Lower lobe of right lung (tissue), 2 donors: ENCODE measurements around the gene TSHB. TPM values are rescaled to one million over a fixed set of nuclear protein-coding genes. Genes with fewer than 3 reads are reported as not detected.
A peak's percentile ranks its signal among the peaks of the same experiment; 100 is the strongest.

Experiments used
- ATAC-seq, 2 donors: fragments of 200-7000 bp; cut with Tn5 transposase; one replicate each; pipeline ENCODE4 v1.9.1; 2020 to 2022; ENCODE audit warnings: mild to moderate bottlenecking in 2 of 2, moderate library complexity in 2 of 2
- DNase-seq: peaks from one replicate; pipeline ENCODE4 v3.0.0-alpha.2; 2020
- H3K27ac ChIP-seq: fragments of 200-600 bp; one replicate; pipeline ENCODE4 v1.8.0; 2022
- H3K27me3 ChIP-seq: fragments of 200-600 bp; one replicate; pipeline ENCODE4 v1.8.0; 2022; ENCODE audit warnings: low read depth
- H3K36me3 ChIP-seq: fragments of 200-600 bp; one replicate; pipeline ENCODE4 v1.8.0; 2022; ENCODE audit warnings: mild to moderate bottlenecking
- H3K4me1 ChIP-seq: fragments of 200-600 bp; one replicate; pipeline ENCODE4 v1.8.0; 2022
- H3K4me3 ChIP-seq: fragments of 200-600 bp; one replicate; pipeline ENCODE4 v1.8.0; 2022; ENCODE audit warnings: mild to moderate bottlenecking
- H3K9me3 ChIP-seq: fragments of 200-600 bp; one replicate; pipeline ENCODE4 v1.8.0; 2022
- intact Hi-C: fragments of 100-400 bp; cut with DNase I; formaldehyde crosslinking; loops from one replicate; pipeline ENCODE4 v1.11.0; 2022
- total RNA-seq: library from RNA; stranded (reverse); fragmentation: NEBNext Ultra II Directional; extraction: Animal tissue kit (Norgen Biotek cat#: 25700); gene quantifications from one replicate; pipeline ENCODE4 v1.2.1, GENCODE V29; 2021
- TF ChIP-seq, protein P1 (sequence below): fragments of 200-600 bp; IDR thresholded peaks from one replicate; pipeline ENCODE4 v1.8.0; 2022; ENCODE audit warnings: antibody characterized with exemption, mild to moderate bottlenecking
- donor health status: DM: no; HTN: yes; CAD: no; lungs with severe emphysema.

TSHB gene
- total RNA-seq, 1 donor from 2014 or later: not detected

GRCh38 chr1:115064461-115064860, 34.8 kb downstream of the TSHB start:
- Histone ChIP-seq H3K4me3 (no peak overlapping the region), H3K36me3 (no peaks in the 10 kb centered on the region), H3K27ac (no peak overlapping the region), H3K4me1 (peaks cover 8% of the 10 kb centered on the region), H3K27me3 (no peaks in the 10 kb centered on the region), H3K9me3 (no peaks in the 10 kb centered on the region)
- intact Hi-C loops: no loop called here
- DNase-seq (no peak), ATAC-seq (no peak)
- TF ChIP-seq, protein P1, sequence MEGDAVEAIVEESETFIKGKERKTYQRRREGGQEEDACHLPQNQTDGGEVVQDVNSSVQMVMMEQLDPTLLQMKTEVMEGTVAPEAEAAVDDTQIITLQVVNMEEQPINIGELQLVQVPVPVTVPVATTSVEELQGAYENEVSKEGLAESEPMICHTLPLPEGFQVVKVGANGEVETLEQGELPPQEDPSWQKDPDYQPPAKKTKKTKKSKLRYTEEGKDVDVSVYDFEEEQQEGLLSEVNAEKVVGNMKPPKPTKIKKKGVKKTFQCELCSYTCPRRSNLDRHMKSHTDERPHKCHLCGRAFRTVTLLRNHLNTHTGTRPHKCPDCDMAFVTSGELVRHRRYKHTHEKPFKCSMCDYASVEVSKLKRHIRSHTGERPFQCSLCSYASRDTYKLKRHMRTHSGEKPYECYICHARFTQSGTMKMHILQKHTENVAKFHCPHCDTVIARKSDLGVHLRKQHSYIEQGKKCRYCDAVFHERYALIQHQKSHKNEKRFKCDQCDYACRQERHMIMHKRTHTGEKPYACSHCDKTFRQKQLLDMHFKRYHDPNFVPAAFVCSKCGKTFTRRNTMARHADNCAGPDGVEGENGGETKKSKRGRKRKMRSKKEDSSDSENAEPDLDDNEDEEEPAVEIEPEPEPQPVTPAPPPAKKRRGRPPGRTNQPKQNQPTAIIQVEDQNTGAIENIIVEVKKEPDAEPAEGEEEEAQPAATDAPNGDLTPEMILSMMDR: no peak

DNA sequence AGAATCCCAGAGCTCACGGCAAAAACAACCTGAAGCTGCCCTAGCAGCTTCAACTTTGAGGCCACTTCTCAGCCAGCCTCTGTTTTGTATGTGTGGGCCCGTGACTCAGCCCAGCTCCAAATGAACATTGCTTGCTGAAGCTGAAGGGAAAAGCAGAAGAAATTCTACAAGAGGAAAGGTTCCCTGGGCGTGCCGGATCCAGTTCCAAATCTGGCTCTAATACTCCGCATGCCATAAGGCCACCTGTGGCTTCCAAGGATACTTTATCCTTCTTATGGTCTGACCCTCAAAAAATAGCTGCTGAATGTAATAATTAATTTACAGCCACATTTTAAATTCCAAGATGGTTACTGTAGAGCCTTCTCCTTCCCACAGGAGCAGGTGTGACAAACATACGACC, 35.4 kb downstream of the TSHB start:
- H3K27ac ChIP-seq: no peak overlapping the region
- TF ChIP-seq, protein P1: no peak
- H3K36me3 ChIP-seq: no peaks in the 10 kb centered on the region
- no peaks in the 10 kb centered on the region for H3K9me3 ChIP-seq
- intact Hi-C loops: no loop called here
- ATAC-seq: no peak
- no peaks in the 10 kb centered on the region for H3K27me3 ChIP-seq
- peaks cover 8% of the 10 kb centered on the region for H3K4me1 ChIP-seq
- no peak for DNase-seq
- no peak overlapping the region for H3K4me3 ChIP-seq

GRCh38 chr1:115067161-115067859, 37.7 kb downstream of the TSHB start:
- H3K27ac ChIP-seq: no peak overlapping the region
- H3K36me3 ChIP-seq: no peaks in the 10 kb centered on the region
- TF ChIP-seq, protein P1: no peak
- no peaks in the 10 kb centered on the region for H3K9me3 ChIP-seq
- H3K4me3 ChIP-seq: no peak overlapping the region
- ATAC-seq (no peak), DNase-seq (no peak)
- intact Hi-C loops: no loop called here
- H3K27me3 ChIP-seq: no peaks in the 10 kb centered on the region
- peaks cover 5% of the 10 kb centered on the region for H3K4me1 ChIP-seq

DNA sequence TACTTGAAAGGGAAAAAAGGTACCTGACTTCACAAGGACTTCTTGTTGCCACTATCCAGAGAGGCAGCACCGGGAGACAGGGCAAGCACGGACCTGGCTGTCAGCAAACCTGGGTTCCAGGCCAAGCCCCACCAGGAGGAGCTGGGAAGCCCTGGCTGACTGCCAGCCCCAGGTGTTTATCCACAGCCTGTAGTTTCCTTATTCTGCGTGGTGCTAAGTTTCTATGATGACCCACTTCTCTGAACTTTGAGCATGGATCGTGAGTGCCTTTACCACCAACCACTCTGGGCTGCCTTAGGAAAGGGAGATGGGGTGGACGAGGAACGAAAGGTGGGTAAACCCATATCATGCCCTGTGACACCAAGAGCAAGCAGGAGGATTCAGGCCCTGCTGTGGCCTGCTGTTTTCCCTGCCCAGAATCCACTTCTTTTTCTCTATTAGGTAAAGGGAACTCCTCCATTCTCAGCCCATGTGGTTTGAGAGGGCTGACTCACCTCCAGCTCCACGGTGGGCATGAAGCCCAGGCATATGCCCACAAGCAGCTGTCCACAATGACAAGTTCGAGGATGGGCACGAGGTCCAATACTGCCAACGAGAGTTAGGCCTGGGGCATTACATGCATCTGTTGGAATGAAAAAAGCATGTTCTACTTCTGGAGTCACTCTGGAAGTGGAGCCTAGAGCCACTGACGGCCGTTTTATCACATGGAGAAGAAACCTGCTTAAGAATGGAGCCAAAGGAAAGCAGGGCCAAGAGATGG, 39.4 kb downstream of the TSHB start:
- TF ChIP-seq, protein P1: no peak
- no peak overlapping the region for H3K4me3 ChIP-seq
- H3K36me3 ChIP-seq: no peaks in the 10 kb centered on the region
- H3K27me3 ChIP-seq: no peaks in the 10 kb centered on the region
- intact Hi-C loops: no loop called here
- peak in 1 of 2 donors; percentile 45 for ATAC-seq
- no peaks in the 10 kb centered on the region for H3K9me3 ChIP-seq
- DNase-seq: no peak
- H3K4me1 ChIP-seq: no peaks in the 10 kb centered on the region
- H3K27ac ChIP-seq: no peak overlapping the region

GRCh38 chr1:115069659-115070308, 40.2 kb downstream of the TSHB start:
- no peak overlapping the region for H3K4me3 ChIP-seq
- H3K4me1 ChIP-seq: no peaks in the 10 kb centered on the region
- no peaks in the 10 kb centered on the region for H3K36me3 ChIP-seq
- H3K27me3 ChIP-seq: no peaks in the 10 kb centered on the region
- no peak for DNase-seq
- H3K9me3 ChIP-seq: no peaks in the 10 kb centered on the region
- peak in 1 of 2 donors; percentile 32 for ATAC-seq
- intact Hi-C loops: no loop called here
- H3K27ac ChIP-seq: no peak overlapping the region
- TF ChIP-seq, protein P1: no peak
